HG03457 (cell line): ENCODE results near the gene KCNH1.

ENCODE experiments used
- ATAC-seq: cut with Tn5 transposase; IDR thresholded peaks from one replicate; pipeline ENCODE4 v1.9.1; 2021; ENCODE audit warnings: moderate number of reproducible peaks; ENCODE audit not compliant: unreplicated experiment

KCNH1 gene

DNA sequence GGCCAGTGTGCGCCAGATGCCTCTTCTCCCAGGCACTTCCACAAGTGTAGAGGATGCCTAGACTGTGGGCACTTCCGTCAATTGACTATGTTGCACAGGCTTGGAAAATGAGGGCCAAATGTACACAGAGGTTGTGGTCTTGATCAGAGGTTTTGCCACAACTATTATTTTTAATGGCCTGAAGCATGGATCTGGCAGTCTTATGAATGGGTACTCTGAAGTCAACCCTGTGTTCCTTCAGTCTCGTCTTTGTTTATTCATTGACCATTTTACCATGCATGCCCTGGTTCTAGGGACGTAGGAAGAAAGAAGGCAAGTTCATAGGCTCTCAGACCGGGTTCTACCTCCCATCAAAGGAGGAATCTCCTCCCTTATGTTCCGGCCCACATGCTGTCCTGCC lies 476.1 kb downstream of the KCNH1 start:
- ATAC-seq, result no peak

DNA sequence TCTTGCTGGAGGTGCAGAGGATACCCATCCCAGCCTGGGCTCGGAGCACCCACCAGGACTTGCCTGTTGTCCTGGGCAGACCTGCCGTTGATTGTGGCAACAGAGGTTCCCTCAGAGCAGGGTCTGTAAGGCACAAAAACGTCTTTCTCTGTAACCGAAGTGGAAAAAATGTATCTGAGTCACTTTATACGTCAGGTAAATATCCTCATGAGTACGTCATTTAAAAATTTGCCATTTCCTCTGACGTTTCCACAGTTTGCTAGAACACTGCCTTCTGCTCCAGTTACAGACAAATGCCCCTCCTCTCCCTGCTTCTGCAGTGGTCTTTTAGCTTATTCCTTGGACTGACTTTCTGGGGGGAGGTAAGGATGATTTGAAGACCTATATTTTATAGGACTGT lies 478.4 kb downstream of the KCNH1 start:
- no peak for ATAC-seq

DNA sequence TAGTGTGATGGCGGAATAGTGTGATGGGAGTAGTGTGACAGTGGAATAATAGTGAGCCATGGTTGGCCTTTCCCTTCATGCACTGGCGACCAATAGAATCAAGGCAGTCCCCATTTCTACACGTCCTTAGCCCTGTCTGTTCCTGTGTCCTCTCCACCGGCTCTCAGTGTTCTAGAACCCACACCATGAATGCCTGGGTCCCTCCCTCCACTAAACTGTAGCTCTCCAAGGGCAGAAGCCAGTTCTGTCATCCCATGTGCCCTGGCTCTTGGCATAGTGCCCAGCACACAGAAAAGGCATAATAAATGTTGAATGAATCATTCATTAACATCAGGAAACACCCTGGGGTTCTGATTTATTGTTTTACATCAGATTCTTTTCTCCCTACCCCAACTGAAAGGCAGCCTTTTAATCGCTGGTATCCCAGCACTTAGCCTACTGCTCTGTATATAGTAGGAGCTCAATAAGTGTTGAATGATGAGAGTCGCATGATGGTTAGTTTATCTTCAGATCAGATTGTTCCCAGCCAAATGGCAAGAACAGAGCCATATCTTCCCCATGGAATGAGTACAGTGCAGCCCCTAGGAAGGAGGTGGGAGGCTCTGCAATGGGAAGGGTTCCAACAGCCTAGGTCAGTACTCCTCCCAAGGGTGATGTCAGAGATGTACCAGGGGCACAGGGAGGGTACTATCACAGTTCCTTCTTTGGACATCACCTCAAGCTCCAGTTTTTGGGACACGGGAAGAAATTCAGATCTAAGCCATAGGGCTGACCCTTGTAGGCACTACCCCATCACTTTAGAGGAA lies 479.6 kb downstream of the KCNH1 start:
- ATAC-seq, result no peak

DNA sequence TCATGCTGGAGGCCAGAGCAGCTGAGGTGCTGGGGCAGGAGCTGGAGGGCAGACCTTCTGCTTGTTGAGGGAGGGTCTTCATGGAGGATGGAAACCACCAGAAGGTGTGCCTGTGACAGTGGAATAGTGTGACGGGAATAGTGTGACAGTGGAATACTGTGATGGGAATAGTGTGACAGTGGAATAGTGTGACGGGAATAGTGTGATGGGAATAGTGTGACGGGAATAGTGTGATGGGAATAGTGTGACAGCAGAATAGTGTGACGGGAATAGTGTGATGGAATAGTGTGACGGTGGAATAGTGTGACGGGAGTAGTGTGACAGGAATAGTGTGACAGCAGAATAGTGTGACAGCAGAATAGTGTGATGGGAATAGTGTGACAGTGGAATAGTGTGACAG lies 480.2 kb downstream of the KCNH1 start:
- no peak for ATAC-seq

DNA sequence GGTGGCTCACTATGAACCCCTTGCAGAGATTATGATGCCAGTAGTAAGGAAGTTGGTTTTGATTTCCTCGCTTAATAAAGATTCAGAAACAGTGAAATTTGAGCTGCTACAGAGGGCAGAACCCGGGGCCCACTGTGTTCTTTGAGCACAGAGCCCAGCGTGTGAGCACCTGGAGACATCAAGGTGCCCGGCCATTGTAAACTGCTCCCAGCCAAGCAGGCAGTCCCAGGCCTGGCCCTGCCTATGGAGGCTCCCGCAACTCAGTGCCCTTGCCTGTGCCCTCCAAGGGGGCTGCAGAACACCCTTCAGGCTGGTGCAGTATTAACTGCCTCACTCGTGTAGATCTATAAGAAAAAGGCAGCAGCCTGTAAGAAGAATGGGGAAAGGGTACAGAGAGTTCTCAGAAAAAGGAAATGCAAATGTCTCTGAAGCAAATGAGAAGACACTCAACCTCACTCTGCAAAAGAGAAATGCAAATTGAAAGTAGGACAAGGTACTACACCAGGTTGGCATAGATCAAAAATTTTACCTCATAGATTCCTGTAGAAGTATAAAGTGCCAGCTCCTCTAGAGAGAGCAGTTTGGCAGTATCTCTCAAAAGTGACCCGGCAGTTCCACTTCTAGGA lies 481.5 kb downstream of the KCNH1 start:
- ATAC-seq, result no peak

DNA sequence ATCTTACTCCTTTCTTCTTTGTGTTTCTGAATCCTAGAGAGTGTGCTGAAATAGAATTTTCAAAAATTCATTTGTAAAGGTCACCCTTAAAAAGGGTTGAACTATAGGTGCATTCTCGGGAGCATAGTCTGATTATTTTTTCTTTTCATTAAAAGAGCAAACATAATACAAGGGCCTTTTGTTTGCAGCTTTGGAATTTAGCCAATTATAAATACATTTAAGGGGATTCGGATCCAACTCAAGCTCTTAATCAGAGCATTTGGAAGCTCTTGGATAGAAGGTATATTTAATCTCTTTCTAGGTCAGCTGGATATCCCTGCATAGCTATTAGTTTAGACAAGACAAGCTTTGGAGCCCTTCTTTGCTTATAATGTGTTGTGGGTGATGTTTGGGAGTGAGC lies 483.5 kb downstream of the KCNH1 start:
- no peak for ATAC-seq

DNA sequence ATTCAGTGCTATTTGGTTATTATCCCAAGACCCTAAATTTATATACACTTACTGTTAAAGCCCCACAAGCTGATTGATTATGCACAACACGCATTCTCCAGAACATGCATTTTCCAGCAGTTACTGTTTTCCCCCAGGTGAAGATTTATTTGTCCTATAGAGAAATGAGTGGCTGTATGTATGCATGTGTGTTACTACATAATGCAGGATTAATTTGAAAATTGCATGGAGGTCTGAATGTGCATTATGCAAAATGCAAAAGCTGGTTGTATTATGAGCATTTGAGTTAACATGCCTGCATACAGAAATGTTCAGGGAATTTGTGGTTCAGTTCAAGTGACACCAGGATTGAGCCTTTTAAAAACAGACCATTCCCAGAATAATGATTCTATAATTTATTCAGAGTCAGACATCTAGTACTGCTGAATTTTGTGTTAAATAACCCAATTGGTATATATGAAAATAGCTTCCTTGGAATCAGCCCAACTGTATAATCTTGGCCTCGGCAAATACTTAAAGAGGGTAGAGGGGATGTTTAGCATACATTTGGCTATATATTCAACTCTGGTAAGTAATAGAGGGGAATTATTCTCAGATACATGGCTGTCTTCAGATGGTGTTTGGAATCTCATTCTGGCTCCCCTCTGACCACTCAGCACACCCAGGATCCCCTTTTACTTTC lies 485.2 kb downstream of the KCNH1 start:
- ATAC-seq, result no peak

DNA sequence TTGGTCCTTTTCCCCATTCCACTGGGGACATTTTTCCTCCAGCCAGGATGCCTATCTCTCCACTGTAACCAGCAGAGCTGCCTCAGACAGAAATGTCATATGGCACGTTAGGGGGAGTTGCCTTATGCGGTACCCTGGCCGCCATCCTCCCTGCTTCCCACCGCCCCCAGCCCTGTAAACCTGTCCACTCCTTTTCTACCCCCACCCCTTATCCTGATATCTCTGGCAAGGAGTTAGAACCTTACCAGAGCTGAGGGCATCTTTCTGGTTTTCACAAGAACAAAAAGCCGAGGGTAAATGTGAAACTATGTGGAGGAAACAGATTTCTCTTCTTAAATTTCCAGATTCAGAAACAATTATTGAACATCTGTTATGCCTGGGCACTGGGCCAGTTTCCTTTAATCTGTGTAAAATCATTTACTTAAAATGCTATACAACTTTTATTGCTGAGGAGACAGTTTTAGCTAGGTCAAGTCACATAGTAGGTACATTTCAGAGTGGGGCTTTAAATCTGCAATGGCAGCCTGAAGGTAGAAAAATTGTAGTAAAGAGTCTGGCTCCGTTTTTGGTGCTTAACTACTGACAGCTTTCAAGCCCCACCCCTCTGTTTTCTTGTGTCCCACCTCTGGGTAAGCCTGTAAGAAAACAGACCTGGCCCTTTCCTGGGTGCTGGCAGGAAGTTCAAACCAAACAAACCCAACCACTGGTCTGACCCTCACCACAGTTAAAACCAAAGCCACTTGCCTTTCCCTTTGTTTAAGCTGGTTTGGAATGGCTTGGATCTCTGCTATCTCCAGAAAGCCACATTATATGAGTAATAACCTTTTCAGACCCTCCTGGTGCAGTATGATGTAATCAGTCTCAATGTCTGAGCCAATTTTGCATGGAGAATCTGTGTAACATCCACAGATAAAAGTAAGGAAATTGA lies 486.3 kb downstream of the KCNH1 start:
- ATAC-seq, result no peak

DNA sequence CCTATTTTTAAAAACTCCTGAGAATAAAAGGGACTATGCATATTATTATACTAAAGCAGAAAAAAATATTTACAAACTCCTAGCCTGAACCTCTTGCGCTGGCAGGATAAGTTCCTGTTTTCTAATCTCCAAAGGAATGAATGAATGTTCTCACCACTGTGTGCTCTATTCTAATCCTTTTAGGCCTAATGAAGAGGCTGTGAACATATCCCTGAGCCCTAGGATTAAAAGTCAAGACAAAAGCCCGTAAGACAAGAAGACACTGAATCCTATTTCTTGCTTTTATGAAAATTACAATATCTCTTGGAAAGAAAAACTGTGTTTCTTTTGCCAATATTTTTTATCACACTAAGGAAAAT lies 487.7 kb downstream of the KCNH1 start:
- ATAC-seq, result no peak

DNA sequence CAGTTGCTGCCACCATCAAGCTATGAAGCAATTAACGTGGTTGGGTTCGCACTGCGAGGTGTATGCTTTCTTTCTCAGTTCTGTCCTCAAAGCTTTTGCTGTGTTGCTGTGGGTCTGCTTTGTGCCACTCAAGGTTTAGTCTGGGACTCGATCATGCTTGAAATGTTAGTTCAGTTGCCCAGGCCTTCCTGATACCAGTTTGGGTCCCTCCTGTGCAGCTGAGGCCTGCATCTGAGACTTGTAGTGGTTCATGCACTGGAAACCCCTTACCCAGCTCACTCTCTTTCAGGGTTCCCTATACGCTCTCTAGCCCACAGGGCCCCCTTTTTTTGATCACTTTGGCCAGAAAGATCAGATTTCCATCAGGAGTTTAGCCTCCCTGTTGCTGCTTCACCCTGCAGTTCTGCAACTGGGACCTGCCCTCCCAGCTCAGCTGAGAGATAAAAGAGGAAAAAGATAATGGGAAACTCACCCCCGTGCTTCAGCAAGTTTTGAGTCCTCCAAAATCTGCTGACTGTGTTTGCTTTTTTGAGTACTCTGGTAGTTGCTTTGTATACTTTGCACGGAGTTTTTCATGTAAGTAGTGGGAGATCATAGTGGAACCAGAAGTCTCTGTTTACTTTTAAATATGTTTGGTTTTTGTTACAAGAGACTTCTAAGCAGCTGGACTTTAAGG lies 488.2 kb downstream of the KCNH1 start:
- no peak for ATAC-seq

DNA sequence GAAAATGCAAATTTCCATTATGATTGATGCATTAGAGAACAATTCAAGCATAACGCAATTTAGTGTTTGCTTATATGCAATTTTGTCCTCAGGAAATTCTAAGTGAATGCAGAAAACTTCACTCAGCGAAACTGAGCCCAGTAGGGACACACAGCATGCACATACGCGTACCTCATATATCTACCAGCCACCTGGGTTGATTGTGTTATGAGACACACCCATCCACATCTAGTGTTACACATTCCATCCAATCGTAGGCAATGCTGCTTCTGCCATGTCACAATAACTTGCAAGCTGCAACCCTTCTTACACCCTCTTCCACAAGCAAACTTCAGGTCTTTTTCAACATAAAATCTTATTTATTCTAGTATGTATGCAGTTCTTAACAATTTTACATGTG lies 492.4 kb downstream of the KCNH1 start:
- no peak for ATAC-seq

DNA sequence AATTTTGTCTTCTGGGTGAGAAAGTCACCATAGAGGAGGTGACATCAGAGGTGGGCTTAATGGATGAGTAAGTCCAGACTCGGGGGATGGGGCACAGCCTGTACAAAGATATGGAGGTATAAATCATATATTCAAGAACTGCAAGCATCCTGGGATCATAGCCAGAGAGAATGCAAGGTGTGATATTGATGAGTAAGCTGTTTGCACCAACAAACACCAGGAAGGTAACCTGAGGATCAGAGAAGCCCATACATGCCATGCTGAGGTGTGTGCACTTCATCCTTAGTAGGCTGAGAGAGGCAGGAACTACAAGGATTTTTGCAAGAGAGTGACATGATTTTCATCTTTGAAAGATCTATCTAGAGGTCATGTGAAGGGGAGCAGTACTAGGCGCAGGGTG lies 498.8 kb downstream of the KCNH1 start:
- no peak for ATAC-seq

DNA sequence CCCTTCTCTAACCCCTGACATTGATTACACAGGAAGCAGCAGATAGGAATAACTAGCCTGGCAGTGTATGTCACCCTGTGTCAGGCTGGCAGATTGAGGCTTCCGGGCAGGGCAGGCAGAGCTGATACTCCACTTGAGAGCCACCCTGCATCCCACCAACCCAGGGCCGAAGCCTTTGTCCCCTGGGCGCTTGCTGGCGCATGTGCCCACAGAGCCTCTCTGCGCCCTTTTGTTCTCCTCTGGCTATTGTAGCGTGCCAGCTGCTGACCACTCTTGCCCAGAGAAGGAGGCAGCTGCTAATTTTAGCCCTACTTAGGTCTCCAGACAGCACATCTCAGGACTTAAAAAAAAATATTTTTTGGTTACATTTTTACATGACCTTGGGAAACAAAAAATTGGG lies 500.3 kb downstream of the KCNH1 start:
- no peak for ATAC-seq

DNA sequence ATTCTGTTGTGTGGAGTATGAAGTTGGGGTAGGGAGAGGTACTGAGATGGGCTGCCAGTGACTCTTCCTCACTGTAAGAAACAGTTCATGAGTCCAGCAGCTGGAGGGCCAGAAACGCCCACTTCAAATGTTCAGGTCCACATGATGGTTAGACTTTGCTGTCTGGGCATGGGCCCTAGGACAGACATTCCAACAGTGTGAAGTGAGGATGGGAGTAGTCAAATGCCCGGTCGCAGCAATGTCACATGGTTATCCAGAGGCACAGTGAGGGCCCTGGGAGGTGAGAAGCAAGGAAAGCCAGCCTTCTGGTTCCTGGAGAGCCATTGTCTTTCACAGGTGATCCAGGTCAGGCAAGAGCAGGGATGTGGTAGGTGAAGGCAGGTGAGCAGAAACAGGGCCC lies 500.8 kb downstream of the KCNH1 start:
- no peak for ATAC-seq

DNA sequence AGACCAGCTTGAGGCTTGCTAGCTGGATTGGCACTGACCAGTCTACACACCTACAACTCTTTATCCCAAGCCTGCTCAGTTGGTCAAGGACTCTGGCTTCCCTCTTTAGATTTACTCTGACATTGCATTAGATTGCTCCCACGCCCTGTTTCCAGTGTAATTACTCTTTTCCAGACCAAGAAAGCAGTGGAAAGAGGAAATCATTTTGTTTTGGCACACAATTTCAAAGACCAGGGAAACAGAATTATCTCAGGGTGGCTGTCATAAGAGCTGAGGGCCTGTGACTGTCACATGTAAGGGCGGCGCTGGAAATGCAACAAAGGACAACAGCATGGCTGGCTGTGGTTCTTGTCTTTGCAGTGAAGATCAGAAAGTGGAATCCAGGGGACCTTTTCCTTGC lies 502.5 kb downstream of the KCNH1 start:
- ATAC-seq, result no peak

DNA sequence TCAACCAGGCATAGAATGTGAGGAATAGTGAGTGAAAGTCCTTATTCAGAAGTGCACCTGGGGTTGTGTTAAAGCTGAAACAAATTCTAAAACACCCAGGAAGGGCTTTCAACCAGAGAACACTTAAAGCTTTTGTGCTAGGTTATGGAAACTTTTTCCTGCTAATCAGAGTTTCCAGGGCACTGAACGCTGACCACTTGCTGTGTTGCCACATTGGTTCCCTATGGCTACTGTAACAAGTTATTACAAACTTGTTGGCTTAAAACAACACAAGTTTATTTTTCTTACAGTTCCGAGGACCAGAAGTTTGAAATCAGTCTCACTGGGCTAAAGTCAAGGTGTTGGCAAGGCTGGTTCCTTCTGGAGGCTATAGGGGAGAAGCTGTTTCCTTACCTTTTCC lies 504.7 kb downstream of the KCNH1 start:
- ATAC-seq, result no peak

DNA sequence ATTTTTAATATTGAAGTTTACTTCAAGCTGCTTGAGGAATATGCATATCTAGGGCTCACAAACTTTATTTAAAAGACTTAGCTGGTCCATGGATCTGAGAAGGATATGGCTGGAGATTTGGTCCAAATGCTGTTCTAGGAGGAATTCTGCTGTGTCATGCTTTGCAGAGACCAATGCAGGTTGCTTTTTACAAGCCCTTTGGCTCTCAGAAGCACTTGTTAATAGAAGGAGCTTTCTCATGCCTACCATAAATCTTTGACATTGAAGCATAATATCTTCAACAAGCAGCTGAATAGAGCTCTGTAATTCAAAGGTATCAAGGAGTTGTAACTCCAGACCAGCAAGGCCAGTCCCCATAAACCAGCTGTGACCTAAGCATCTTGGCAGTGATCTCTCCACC lies 506.2 kb downstream of the KCNH1 start:
- no peak for ATAC-seq
